Measurements from ENCODE around the gene MEGF6.

The MEGF6 gene

DNA sequence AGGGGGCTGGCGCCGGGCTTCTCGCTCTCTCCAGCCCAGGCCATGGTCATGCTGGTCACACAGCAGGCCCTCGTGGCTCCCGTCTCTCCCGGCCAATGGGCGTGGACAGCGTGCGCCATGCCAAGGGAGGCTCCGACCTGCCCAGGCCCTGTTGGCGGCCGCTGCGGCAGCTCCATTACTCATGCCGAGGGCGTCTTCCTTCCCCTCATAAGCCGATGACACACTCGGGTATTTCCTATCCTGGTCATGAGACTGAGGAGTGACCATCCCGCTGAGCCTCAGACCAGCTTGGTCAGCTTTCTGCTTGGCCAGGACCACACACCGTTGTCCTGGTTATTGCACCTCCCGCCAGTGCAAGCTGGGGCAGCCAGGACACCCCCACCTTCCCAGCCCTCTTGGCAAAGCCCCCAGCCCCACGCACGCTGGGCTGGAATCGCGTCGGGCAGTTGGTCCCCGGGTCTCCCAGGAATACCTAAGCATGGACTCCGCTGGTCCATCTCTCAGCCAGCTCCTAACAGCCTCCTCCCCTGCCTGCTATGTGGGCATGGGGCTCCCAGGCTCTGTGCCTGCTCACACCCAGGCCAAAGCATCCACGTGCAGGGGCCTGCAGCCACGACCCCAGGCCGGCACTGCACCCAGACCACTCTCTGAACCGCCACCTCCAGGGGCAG, 107.0 kb downstream of the MEGF6 start:
- DNase-seq (ENCODE audit: low read depth): peak; percentile 97

GRCh38 chr1:3503525-3503886, 107.8 kb downstream of the MEGF6 start:
- no peak for DNase-seq (ENCODE audit: low read depth)

DNA sequence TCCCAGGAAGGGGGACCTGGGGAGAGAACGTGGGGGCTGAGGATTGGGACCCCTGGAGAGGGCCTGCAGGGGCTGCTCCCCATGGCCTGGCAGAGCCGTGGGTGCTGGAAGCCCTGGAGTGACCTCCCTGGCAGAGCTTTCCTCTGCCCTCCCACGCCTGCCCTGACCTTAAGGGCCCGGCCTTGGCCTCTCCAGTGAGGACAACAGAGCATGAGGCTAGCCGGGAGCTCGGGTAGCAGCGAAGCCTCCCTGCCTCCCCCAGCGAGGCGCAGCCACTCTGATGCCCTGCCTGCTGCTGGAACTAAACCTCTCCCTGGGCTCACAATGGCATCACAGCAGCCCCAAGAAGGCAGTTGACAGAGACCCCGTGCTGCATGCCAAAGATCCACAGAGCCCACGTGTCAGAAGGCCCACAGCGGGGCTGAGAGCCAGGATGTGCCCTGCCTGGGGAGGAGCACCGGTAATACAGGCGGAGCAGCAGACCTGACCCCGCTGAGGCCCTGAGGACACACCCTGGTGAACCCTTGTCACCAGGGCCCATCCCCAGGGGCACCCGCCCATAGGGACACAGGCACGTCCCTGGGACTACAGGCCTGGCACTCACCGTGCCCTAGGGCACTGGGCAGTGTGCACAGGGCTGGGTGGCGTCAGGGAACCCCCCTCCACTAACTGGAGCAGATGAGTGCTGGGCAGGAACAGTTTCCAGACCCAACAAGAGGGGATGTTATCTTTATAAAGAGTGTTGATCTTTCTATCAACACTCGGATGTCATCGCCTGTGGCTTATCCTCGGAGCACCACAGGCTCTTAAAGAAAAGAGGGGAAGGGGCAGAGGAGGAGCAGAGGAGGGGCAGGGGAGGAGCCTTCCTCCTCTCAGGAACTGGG, 108.4 kb downstream of the MEGF6 start:
- DNase-seq (ENCODE audit: low read depth): no peak

DNA sequence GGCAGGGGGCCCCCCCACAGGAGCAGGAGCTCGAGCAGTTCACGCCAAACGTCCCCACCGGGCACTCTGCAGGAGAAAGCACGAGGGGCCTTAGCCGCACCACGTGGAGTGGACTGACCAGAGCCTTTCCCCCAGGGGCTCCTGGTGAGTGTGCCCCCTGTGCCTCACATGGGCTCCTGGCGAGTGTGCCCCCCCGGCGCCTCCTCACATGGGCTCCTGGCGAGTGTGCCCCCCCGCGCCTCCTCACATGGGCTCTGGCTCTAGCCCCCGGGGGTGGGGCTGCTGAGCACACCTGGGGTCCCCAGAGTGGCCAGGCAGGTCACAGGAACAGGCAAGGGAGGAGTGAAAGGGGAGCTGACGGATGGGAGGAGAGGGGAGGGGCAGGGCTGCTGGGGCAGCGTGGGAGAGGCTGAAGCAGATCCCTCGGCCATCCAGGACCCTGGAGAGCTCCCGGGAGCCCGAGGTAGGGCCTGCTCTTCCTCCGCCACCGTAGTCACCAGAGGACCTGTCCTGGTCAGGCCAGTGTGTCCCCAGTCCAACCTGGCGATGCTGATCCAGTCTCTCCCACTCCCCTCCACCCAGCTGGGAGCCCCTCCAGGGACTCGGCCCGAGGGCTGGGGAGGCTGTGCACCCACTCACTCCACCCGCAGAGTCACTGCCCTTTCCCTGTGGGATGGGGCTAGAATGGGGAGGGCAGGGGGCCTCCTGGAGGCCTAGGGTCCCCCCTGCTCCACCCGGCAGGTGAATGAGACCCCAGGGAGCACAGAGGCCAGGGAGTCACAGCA, 109.3 kb downstream of the MEGF6 start:
- peak; percentile 38 for DNase-seq (ENCODE audit: low read depth)

DNA sequence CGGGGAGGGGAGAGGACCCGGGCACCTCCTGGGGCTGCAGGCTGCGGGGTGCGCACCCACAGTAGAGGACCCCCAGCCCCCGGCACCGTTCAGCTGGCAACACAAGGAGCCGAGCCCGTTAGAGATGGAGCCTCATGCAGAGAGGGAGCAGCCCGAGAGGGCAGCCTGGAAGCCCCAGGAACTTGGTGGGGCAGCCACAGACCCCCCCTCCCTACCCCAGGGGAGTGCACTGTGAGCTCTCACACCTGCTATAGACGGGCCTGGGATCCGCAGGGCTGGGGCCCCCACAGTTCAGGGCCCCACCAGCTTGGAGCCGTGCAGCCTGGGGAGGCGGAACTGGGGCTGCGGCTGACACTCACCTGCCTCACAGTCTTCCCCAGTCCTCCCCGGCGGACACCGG, 109.9 kb downstream of the MEGF6 start:
- no peak for DNase-seq (ENCODE audit: low read depth)

GRCh38 chr1:3500265-3500835, 111.0 kb downstream of the MEGF6 start:
- DNase-seq (ENCODE audit: low read depth): no peak

DNA sequence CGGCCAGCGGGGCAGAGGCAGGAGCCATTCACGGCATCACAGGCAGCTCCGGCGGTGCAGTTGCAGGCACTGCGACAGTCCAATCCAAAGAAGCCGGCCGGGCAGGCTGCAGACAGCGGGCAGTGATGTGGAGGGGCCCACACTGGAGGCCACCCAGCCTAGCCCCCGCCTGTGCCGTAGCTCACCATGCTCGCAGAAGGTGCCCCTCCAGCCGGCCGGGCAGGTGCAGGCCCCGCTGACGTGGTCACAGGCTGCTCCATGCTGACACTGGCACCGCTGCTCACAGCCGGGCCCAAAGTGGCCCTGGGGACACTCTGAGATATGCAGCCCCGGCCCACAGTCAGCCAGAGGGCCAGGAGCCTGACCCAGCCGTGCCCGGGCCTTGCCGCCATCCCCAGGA, 111.7 kb downstream of the MEGF6 start:
- no peak for DNase-seq (ENCODE audit: low read depth)

DNA sequence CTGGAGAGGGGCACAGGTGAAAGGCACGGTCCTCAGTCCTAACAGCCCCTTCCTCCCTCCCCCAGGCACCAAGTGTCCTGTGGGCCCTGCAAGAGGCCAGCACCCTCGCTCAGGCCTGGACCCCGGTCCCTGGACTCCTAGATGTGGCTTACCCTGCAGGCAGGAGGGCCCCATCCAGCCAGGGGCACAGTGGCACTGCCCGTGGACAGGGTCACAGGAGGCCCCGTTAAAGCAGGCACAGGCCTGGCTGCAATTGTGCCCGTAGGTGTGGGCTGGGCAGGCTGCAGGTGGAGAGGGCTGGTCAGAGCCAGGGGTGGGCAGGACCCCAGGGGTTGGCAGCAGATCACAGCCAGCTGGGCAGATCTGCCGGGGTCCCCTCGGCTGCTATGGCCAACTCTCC, 112.3 kb downstream of the MEGF6 start:
- DNase-seq (ENCODE audit: low read depth): no peak

GRCh38 chr1:3498246-3498930, 112.9 kb downstream of the MEGF6 start:
- DNase-seq (ENCODE audit: low read depth): no peak

DNA sequence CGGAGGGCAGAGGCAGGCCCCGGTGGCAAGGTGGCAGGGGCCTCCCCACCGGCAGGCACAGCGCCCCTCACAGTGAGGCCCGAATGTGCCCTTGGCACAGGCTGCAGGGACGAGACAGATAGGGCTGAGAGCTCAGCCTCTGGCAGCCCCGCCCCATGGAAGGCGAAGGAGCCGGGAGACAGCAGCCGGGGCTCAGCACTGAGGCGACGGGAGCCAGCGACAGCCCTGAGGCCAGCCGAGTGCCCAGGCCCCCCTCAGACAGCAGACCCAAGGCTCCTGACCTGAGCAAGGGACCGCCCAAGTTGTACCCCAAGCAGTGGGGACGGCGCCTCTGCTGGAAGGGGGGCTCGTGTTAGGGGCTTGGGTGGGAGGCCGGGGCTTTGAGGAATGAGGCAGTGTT, 113.8 kb downstream of the MEGF6 start:
- DNase-seq (ENCODE audit: low read depth): no peak

GRCh38 chr1:3496916-3497315, 114.4 kb downstream of the MEGF6 start:
- no peak for DNase-seq (ENCODE audit: low read depth)

DNA sequence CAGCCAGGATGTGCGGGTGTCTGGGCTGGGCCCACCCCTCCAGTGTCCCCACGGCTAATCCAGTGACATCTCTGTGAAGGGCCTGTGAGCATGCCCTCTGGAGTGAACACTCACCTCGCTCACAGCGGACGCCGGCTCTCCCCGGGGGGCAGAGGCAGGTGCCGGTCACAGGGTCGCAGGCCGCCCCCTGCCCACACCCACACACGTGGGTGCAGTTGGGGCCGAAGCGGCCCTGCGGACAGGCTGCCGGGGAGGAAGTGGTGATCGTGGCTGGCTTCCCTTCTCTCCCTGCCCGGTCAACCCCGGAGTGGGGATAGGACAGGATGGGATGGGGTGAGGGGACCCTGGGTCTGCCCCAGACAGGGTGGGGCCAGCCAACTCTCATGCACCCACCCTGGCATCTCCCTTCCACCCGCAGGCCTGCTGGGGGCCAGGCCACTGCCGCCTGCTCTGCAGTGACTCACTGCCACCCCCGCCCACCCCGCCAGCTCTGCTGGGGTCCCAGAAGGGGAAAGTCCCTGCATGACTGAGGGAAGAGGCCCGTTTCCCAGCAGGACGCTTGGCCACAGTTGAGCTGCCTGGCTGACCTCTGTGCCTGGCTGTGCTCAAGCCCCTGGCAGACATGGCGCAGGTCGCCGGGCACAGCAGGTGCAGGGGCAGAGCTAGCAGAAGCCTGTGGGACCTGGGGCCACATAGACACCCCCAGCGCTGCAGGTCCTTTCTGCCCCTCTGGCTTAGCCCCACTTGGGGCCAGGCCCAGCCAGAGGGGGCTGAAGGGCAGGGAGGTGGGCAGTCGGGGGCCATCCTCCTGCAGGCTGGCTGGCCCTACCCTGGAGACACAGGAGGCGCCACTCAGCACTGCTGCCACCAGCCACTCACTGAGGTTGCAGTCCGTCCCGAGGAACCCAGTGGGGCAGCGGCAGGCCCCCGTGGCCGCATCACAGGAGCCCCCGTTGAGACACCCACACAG, 115.2 kb downstream of the MEGF6 start:
- peak; percentile 61 for DNase-seq (ENCODE audit: low read depth)

DNA sequence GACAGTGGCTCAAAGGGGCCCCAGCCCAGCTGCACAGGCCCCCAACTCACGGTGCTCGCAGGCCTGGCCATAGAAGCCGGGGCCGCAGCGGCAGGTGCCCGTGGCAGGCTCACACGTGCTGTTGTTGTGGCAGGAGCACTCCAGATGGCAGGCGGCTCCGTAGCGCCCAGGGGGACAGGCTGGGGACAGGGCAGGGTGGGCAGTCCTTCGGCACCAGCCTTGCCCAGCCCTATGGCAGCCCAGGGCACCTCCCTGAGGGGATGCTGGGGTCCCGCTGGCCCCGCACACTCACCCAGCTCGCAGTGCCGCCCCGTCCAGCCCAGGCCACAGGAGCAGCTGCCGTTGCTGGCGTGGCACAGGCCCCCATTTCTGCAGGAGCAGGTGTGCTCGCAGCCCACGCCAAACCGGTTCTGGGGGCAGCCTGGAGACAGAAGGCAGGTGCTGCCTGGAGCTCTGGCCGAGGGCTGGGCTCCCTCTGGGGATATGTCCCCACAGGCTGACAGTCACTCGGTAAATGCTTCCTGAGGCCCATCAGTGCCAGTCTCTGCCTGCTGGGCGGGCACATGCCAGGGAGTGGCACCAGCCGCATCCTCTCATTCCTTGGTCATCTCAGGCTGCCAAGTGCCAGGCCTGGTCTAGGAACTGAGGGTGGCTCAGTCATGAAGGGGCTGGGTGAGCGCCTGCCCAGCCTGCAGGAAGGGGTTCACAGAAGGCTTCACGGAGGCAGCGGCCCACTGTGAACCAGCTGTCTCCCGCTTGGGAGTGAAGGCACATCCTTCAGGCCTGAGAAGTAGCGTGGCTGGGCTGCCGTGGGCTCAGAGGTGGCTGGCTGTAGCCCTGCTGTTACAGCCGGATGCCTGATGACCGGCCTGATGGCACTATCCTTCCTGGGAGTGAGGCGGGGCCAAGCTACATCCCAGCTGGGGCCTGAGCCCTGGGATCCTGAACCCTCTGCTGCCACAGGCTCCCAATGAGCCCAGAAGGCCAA, 116.7 kb downstream of the MEGF6 start:
- DNase-seq (ENCODE audit: low read depth): no peak

GRCh38 chr1:3492545-3493246, 118.6 kb downstream of the MEGF6 start:
- DNase-seq (ENCODE audit: low read depth): no peak

DNA sequence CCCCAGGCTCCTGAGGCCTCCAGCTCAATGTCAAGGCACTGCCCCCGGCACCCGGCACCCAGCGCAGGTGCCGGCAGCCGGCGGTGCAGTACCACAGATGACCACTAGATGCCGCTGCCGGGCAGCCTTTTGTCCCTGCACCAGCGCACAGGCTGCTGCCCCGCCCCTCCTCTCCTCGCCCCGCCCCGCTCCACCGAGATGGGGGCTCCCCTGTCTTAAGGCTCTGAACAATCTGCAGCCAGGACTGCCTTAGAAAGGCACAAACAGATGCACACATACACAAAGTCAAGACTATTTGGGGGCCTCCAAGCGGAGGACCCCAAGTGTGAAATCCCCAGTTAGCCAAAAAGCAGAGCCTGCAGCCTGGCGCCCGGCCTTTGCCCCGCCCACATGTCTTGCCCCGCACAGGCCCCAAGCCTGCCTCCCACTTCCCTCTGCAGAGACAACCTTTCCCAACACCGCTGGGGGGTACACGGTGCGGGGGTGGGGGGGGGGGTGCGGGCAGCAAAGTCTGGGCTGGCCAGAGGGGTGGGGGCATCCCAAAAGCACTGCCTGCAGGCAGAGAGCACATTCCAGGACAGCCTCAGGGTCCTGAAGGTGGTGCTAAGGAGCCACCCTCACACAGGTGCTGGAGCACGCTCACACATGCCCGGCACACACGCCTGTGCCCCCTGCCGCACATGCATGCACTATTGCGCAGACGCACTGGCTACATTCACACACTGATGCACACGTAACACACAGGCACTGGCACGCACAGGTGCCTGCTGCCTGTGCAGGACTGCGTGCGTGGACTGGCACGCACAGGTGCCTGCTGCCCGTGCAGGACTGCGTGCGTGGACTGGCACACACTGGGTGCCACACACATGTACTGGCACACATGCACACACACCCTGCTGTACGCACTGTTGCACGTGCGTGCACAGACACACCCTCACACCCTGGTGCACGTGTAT, 119.7 kb downstream of the MEGF6 start:
- peak; percentile 58 for DNase-seq (ENCODE audit: low read depth)

- DNase-seq (ENCODE audit: low read depth): no peak
These were observed 121.1 kb downstream of the MEGF6 start for GRCh38 chr1:3490046-3490745.

- no peak for DNase-seq (ENCODE audit: low read depth)
These were observed 122.9 kb downstream of the MEGF6 start for GRCh38 chr1:3488432-3488831.

Measured in ELR (cell line).